A673 (cell line): ENCODE results near the gene RPGRIP1. TPM values are rescaled to one million over a fixed set of nuclear protein-coding genes. Genes with fewer than 3 reads are reported as not detected.
A peak's percentile ranks its signal among the peaks of the same experiment; 100 is the strongest.

Source experiments
- BruUV-seq: library from RNA; stranded (reverse); fragments of 400-500 nt; replicated peaks from 2 replicates; lab custom pipeline; 2021; lab: Mats Ljungman, UMichigan
- CTCF ChIA-PET: fragments of 300-600 bp; sonication (Branson Sonifier 250); formaldehyde crosslinking; loops from one replicate; lab custom pipeline; 2022; ENCODE audit warnings: antibody characterized with exemption; lab: Charles Lee
- POLR2A ChIA-PET: fragments of 300-600 bp; sonication (Branson Sonifier 250); formaldehyde crosslinking; loops from one replicate; lab custom pipeline; 2022; ENCODE audit warnings: antibody characterized with exemption; ENCODE audit not compliant: low non-redundant PET; lab: Charles Lee
- DNase-seq: peaks from one replicate; pipeline ENCODE4 v3.0.0-alpha.2; 2015; ENCODE audit warnings: low spot score
- H3K27ac ChIP-seq: fragments of 200-600 bp; sonication (generic); 2 replicates; pipeline ENCODE4 v1.5.1; 2016; ENCODE audit warnings: mixed run types, low read depth, mild to moderate bottlenecking, mixed read lengths, antibody characterized with exemption, low read length; ENCODE audit not compliant: poor library complexity, severe bottlenecking
- H3K27me3 ChIP-seq: fragments of 200-600 bp; sonication (generic); replicated peaks from 2 replicates; pipeline ENCODE4 v1.6.1; 2017; ENCODE audit warnings: mixed run types, low read depth, mild to moderate bottlenecking, mixed read lengths, antibody characterized with exemption, low read length; ENCODE audit not compliant: insufficient read depth, poor library complexity
- H3K36me3 ChIP-seq: fragments of 200-600 bp; sonication (generic); 2 replicates; pipeline ENCODE4 v1.6.1; 2016; ENCODE audit warnings: mixed run types, mild to moderate bottlenecking, mixed read lengths, antibody characterized with exemption, low read length; ENCODE audit not compliant: insufficient read depth, poor library complexity, severe bottlenecking
- H3K4me1 ChIP-seq: fragments of 200-600 bp; sonication (generic); 2 replicates; pipeline ENCODE4 v1.6.1; 2017; ENCODE audit warnings: mixed run types, mild to moderate bottlenecking, mixed read lengths, antibody characterized with exemption, low read length; ENCODE audit not compliant: insufficient read depth, poor library complexity, severe bottlenecking
- H3K4me3 ChIP-seq: fragments of 200-600 bp; sonication (generic); 2 replicates; pipeline ENCODE4 v1.5.1; 2016; ENCODE audit warnings: low read depth, mixed run types, mild to moderate bottlenecking, mixed read lengths, low read length; ENCODE audit not compliant: poor library complexity, severe bottlenecking
- H3K9me3 ChIP-seq: fragments of 200-600 bp; sonication (generic); 2 replicates; pipeline ENCODE4 v1.6.1; 2016; ENCODE audit warnings: mixed run types, low read depth, mild to moderate bottlenecking, mixed read lengths, antibody characterized with exemption, low read length; ENCODE audit not compliant: poor library complexity, severe bottlenecking
- EZH2 ChIP-seq: fragments of 200-600 bp; sonication (generic); IDR thresholded peaks from 2 replicates; pipeline ENCODE4 v1.6.1; 2017; ENCODE audit warnings: borderline replicate concordance, low read depth, mild to moderate bottlenecking, mixed read lengths, antibody characterized with exemption, low read length; ENCODE audit not compliant: poor library complexity, severe bottlenecking
- intact Hi-C: fragments of 100-400 bp; cut with micrococcal nuclease; formaldehyde crosslinking; loops from one replicate; pipeline ENCODE4 v1.10.0; 2022; ENCODE audit not compliant: unreplicated experiment
- total RNA-seq: library from RNA; stranded (reverse); gene quantifications from 2 replicates; pipeline ENCODE4 v1.2.3, GENCODE V29; 2021
- TF ChIP-seq, protein P1 (sequence below): fragments of 300-800, 200-600 bp; sonication (generic); conservative IDR thresholded peaks from 2 replicates; pipeline ENCODE4 v1.5.1; 2017; ENCODE audit warnings: low read depth, mild to moderate bottlenecking, antibody characterized with exemption, low read length, moderate library complexity, mixed read lengths

RPGRIP1 gene
- total RNA-seq, 1 experiment from 2014 or later: 0.86 TPM

GRCh38 chr14:21263284-21264024 is 16.4 kb upstream of the RPGRIP1 start:
- peak overlapping the region; percentile 2 for H3K4me3 ChIP-seq
- POLR2A ChIA-PET: no interaction called here
- DNase-seq: no peak
- CTCF ChIA-PET: no interaction called here
- TF ChIP-seq, protein P1, sequence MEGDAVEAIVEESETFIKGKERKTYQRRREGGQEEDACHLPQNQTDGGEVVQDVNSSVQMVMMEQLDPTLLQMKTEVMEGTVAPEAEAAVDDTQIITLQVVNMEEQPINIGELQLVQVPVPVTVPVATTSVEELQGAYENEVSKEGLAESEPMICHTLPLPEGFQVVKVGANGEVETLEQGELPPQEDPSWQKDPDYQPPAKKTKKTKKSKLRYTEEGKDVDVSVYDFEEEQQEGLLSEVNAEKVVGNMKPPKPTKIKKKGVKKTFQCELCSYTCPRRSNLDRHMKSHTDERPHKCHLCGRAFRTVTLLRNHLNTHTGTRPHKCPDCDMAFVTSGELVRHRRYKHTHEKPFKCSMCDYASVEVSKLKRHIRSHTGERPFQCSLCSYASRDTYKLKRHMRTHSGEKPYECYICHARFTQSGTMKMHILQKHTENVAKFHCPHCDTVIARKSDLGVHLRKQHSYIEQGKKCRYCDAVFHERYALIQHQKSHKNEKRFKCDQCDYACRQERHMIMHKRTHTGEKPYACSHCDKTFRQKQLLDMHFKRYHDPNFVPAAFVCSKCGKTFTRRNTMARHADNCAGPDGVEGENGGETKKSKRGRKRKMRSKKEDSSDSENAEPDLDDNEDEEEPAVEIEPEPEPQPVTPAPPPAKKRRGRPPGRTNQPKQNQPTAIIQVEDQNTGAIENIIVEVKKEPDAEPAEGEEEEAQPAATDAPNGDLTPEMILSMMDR: no peak
- TF ChIP-seq EZH2: no peak
- H3K27ac ChIP-seq: peak overlapping the region; percentile 39
- no peaks in the 10 kb centered on the region for H3K27me3 ChIP-seq
- H3K36me3 ChIP-seq: peaks cover 98% of the 10 kb centered on the region
- BruUV-seq: no TSS peak
- peaks cover 56% of the 10 kb centered on the region for H3K4me1 ChIP-seq
- intact Hi-C loops: loop anchor here (10.0 kb wide), 1 partner anchor 271 kb away; no protein-coding TSS in a partner anchor
- no peaks in the 10 kb centered on the region for H3K9me3 ChIP-seq

- peak overlapping the region; percentile 3 for H3K4me3 ChIP-seq
- TF ChIP-seq, protein P1: no peak
- no peak for TF ChIP-seq EZH2
- intact Hi-C loops: loop anchor here (10.0 kb wide), 1 partner anchor 271 kb away; no protein-coding TSS in a partner anchor
- H3K36me3 ChIP-seq: peaks cover 94% of the 10 kb centered on the region
- peak overlapping the region; percentile 39 for H3K27ac ChIP-seq
- peak; percentile 45 for DNase-seq
- peaks cover 48% of the 10 kb centered on the region for H3K4me1 ChIP-seq
- H3K9me3 ChIP-seq: no peaks in the 10 kb centered on the region
- CTCF ChIA-PET: no interaction called here
- no TSS peak for BruUV-seq
- no peaks in the 10 kb centered on the region for H3K27me3 ChIP-seq
- POLR2A ChIA-PET: interaction anchor here (0.7 to 0.8 kb wide), 2 partner anchors 14 to 378 kb away, joined by 3 read pairs; no protein-coding TSS in a partner anchor
Observed at GRCh38 chr14:21264025-21264801, 15.7 kb upstream of the RPGRIP1 start.

DNA sequence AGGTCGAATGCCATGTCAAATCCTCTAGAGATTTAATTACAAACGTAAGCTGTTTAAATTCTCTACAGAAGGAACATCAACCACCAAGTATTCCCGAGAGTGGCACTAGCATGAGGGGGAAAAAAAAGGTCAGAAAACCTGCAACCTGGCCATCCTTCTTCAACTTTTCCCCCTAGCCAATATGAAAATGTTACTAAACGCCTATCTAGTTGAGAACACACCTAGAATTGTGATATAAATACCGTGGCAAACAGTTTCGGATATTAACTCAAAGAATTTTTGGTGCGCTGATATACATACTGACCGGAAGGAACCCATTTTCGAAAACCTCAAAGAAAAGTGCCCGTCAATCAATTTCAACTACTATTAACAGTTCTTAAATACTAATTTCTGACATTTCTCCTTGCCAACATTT is 12.4 kb upstream of the RPGRIP1 start:
- peak overlapping the region; percentile 68 for H3K4me3 ChIP-seq
- BruUV-seq: no TSS peak
- no peaks in the 10 kb centered on the region for H3K9me3 ChIP-seq
- intact Hi-C loops: loop anchor here (5.0 to 10.0 kb wide), 3 partner anchors 115 to 267 kb away; partner anchors contain the start of genes CHD8 and SUPT16H
- no peaks in the 10 kb centered on the region for H3K27me3 ChIP-seq
- H3K27ac ChIP-seq: peak overlapping the region; percentile 91
- ChIA-PET CTCF (no interaction called here), POLR2A (interaction anchor here (0.7 kb wide), 1 partner anchor 174 kb away, joined by 4 read pairs; no protein-coding TSS in a partner anchor)
- no peak for TF ChIP-seq EZH2
- DNase-seq: peak; percentile 45
- H3K4me1 ChIP-seq: peaks cover 42% of the 10 kb centered on the region
- H3K36me3 ChIP-seq: peaks cover 63% of the 10 kb centered on the region
